Neural cell (in vitro differentiated cells): ENCODE measurements around the gene TMEM175.

Source experiments
- POLR2AphosphoS5 ChIP-seq: IDR thresholded peaks from 2 replicates; pipeline ENCODE4 v1.6.1; 2012
- RAD21 ChIP-seq: fragments of 450-650 bp; conservative IDR thresholded peaks from 2 replicates; pipeline ENCODE4 v1.6.1; 2014; ENCODE audit warnings: antibody characterized with exemption, mild to moderate bottlenecking, moderate library complexity
- REST ChIP-seq: IDR thresholded peaks from 2 replicates; pipeline ENCODE4 v1.6.1; 2012; ENCODE audit warnings: borderline replicate concordance
- SMC3 ChIP-seq: fragments of 450-650 bp; conservative IDR thresholded peaks from 2 replicates; pipeline ENCODE4 v1.6.1; 2014; ENCODE audit warnings: antibody characterized with exemption, mild to moderate bottlenecking, moderate library complexity; ENCODE audit not compliant: poor library complexity
- TF ChIP-seq, protein P1 (sequence below): fragments of 450-650 bp; IDR thresholded peaks from 2 replicates; pipeline ENCODE4 v1.5.1; 2014; ENCODE audit warnings: antibody characterized with exemption, mild to moderate bottlenecking, moderate library complexity; ENCODE audit not compliant: poor library complexity, severe bottlenecking

DNA sequence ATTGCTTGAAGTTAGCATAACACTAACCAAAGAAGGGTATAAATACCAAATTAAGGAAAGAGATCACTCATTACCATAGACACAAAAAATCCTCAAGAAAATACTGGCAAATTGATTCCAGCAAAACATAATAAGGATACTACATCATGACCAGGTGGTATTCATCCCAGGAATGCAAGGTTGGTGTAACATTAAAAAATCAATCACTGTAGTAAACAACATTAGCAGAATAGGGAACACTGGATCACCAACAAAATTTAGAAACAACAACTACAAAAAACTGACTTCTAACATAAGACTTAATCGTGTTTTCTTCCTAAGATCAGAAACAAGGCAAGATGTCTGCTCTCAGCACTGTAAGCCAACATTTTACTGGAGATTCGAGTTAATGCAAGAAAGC, 14.3 kb upstream of the TMEM175 start:
- TF ChIP-seq, protein P1, sequence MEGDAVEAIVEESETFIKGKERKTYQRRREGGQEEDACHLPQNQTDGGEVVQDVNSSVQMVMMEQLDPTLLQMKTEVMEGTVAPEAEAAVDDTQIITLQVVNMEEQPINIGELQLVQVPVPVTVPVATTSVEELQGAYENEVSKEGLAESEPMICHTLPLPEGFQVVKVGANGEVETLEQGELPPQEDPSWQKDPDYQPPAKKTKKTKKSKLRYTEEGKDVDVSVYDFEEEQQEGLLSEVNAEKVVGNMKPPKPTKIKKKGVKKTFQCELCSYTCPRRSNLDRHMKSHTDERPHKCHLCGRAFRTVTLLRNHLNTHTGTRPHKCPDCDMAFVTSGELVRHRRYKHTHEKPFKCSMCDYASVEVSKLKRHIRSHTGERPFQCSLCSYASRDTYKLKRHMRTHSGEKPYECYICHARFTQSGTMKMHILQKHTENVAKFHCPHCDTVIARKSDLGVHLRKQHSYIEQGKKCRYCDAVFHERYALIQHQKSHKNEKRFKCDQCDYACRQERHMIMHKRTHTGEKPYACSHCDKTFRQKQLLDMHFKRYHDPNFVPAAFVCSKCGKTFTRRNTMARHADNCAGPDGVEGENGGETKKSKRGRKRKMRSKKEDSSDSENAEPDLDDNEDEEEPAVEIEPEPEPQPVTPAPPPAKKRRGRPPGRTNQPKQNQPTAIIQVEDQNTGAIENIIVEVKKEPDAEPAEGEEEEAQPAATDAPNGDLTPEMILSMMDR, result no peak
- TF ChIP-seq REST (no peak), POLR2AphosphoS5 (no peak), SMC3 (no peak), RAD21 (no peak)
